NCI-H2171 (cell line): ENCODE measurements around the gene ALPL.
"Not testable (repeated sequence)": the region's sequence is repeated elsewhere in the genome, so short reads cannot be mapped to it uniquely, and the experiment has no call there.

ENCODE experiments used
- DNase-seq: peaks from one replicate; lab custom pipeline; 2025; lab: John Stamatoyannopoulos, UW

Gene ALPL

DNA sequence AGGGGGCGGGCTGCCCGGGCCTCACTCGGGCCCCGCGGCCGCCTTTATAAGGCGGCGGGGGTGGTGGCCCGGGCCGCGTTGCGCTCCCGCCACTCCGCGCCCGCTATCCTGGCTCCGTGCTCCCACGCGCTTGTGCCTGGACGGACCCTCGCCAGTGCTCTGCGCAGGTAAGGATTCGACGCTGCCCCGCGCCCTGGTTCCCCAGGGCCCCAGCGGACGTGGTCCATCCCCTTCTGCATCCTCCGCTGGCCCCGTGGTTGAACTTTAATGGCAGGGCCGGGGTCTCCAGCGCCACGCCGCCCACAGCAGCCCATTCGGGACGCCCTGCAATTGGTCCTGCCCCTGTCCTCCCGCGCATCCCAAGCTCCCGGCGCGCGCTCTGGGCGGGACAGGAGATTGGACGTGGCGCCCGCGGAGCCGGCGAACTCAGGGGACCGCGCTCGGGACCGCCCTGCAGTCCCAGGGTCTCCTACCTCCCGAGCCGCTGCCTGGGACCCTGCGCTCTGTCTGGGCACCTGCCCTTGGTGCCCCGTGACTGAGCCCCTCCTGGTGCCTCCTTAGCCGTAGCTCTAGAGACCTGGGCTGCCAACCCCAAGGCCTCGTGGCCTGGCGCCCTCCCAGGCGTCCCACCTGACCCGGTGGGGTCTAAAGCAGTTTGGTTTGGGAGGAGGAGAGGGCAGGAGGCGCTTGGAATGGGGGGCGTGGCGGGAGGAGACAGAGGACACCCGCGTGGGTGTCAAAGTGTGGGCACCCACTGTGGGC lies at the start of gene ALPL:
Gene ALPL (plus strand): TSS at position 73 of the 762 bp plus-strand sequence. CDS start 44,659 bp downstream, outside the sequence.
- DNase-seq = no peak

DNA sequence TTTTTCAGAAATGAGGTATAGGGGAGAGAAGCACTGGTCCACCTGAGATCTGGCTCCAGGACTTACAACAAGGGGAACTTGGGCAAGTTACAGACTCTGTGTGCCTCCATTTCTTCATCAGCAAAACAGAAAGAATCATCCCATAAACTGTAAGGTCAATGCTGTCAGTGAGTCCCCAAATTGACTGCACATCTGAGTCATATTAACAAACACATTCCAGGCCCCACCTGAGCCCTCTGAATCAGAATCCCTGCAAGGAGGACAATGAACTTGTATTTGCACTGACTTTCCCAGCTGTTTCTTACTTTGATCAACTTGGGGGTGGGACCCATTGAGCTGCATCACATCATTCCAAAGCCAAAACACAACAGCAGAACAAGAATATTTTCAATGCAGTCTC lies 44.1 kb upstream of the ALPL start:
- not testable (repeated sequence) for DNase-seq

- DNase-seq = not testable (repeated sequence)
These were observed 41.3 kb upstream of the ALPL start for GRCh38 chr1:21467946-21468345.

DNA sequence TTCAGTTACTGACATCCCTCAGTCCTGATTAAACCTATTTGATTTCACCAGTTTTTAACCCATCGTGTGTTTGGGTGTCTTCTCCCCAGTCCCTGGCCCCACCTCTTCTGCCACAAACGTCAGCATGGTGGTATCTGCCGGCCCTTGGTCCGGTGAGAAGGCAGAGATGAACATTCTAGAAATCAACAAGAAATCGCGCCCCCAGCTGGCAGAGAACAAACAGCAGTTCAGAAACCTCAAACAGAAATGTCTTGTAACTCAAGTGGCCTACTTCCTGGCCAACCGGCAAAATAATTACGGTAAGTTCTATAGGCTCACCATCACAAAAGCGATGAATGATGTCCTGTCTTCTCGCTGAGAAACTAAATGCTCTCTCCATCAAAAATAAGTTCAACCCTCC lies 40.6 kb upstream of the ALPL start:
- no peak for DNase-seq

- DNase-seq = no peak
These were observed 39.6 kb upstream of the ALPL start for GRCh38 chr1:21469581-21469980.

- DNase-seq = no peak
These were observed 36.4 kb upstream of the ALPL start for GRCh38 chr1:21472861-21473260.

DNA sequence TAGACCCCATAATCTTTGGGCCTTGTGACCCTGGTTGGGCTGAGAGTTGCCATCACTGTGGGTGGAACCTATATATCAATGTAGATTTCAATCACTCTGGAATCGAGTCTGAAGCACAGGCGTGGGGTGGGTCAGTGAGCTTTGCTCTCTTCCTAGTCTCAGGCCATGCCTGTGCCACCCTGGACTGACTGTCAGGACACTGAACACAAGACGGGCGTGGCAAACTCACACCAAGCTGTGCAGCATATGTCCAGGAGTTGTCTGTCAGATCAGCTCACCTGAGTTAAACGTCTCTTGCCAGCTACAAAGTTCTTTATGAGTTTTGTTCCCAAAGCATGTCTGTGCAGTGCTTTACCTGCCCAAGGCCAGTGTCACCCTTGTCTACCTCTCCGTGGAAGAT lies 30.9 kb upstream of the ALPL start:
- no peak for DNase-seq

- not testable (repeated sequence) for DNase-seq
These were observed 25.3 kb upstream of the ALPL start for GRCh38 chr1:21483881-21484280.

- DNase-seq = no peak
These were observed 20.1 kb upstream of the ALPL start for GRCh38 chr1:21489146-21489545.

GRCh38 chr1:21490774-21491487 lies 18.3 kb upstream of the ALPL start:
- DNase-seq = no peak

DNA sequence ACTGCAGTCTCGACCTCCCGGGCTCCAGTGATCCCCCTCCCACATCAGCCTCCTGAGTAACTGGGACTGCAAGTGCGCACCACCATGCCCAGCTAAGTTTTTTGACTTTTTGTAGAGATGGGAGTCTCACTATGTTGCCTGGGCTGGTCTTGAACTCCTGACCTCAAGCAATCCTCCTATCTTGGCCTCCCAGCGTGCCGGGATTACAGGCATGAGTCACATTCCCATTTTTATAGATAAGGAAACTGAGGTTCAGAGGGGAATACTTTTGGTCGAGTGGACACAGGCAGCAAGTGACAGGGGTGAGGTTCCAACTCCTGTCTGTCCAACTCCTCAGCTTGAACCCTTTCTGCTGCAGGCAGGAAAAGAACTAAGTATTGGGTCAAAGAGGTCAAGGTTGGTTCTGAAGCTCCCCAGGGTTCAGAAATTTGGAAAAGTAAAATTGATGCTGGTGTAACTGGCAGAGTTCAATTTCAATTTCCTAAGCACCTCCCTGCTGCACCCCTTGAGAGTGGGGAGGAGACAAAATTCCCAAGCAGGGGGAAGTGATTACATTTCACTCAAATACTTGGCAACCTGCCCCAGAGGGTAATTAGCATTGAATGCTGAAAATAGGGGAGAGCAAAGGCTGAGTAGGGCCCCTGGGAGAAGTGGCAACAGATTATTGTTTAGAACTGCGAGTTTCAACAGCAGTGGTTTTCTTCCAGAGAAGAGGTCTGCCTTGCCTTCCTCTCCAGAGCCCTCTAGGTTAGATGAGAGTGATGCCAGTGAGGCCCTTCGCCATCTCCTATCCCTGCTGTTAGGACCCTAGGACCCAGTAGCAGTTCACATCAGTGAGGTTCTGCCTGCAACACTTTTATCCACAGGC lies 17.5 kb upstream of the ALPL start:
- DNase-seq = peak; percentile 94

GRCh38 chr1:21492356-21492625 lies 16.9 kb upstream of the ALPL start:
- DNase-seq = peak; percentile 21

GRCh38 chr1:21494196-21494595 lies 15.0 kb upstream of the ALPL start:
- no peak for DNase-seq

DNA sequence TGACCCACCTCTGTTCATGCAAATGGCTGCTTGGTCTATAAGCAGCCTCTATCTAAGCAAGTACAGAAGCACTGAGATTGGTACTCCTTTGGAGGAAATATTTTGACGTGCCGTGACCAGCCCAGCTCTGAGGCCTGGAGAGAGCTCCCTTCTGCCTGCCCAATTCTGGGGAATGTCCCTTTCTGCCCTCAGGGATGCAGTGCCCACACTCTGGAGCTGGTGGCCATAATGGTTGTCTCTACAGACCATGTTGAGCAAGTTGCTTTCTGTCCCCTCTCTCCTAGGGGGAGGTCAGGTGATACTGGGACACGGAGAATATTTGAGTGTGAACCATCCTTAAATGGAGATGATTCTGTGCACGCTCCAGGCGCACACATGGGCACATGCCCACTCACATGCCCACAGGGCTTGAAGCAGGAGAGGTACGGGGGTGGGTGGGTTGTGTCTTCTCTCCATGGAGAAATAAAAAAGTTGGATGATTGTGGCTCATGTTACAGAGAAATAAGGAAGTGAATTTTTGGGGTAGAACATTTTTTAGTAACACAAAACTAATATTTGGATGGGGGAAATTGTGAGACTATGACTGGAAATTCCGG lies 13.9 kb upstream of the ALPL start:
- DNase-seq = no peak

GRCh38 chr1:21496063-21496462 lies 13.2 kb upstream of the ALPL start:
- no peak for DNase-seq

DNA sequence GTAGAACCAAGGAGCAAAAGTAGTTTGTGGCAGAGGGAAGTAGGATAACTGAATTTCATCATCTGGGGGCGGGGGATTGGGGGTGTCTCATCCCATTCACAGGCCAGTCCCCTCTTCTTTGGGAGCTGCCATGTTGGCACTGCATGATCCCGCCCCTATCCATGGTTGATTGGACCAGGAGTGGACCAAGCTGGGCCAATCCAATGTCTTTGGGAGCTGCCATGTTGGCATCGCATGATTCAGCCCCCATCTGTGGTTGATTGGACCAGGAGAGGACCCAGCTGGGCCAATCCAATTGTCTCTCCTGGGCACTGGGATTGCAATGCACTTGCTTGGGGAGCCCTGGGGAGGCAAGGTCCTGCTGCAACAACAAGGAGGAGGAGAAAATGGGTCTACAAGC lies 12.3 kb upstream of the ALPL start:
- DNase-seq = no peak

DNA sequence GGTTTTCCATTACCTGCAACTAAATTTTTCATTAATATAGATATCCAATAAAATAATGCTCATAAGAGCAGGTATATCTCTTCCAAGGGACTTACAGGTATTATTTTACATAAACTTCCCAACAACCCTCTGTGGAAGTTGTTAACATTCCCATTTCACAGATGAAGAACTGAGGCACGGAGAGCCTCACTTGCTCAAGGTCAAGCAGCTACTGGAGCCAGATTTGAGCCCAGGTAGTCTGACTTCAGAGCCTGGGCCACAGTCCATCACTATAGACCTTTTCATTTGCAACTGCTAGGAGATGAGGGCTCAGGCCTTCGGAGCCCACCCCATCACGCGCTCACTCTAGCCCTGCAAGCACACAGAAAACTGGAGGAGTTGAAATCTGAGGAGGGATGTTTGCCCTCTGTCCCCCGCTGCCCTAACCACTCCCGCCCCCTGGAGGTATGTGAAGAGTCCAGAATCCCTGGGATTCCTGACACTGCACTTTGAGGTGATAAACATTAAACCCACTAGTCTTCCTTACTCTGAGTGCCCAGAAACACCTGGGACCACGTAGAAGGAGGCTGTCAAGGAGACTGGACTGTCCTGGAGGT lies 11.7 kb upstream of the ALPL start:
- DNase-seq = no peak

- DNase-seq = no peak
These were observed 9.8 kb upstream of the ALPL start for GRCh38 chr1:21499283-21499950.

DNA sequence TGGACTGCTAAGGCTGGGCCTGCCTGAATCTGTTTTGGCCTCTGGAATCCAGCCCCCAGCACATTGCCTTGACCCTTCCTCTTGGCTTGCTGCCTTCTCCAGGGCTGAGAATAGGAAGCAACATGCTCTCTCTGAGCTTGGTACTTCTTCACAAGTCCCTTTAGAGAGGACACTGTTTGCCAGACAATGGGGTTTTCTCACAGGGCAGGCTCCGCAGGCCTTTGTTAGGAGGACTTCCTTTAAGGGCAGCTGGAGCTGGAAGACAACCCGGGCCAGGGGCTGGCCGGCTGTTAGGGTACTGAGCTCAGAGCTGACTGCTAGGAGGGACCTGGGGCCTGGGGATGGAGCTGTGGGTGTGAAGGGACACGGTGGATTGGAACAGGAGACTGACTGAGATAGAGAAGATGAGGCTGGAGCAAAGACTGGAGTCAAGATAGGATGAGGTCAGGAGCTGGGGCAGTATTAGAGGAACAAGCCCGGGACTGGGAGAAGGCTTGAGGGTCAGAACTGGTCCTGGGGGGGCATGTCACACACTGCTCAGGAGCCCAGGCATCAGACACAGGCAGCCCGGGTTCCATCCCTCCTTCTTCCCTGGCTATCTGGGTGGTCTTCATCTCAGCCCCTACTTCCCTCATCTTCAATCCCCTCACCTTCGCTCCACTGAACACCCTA lies 5.4 kb upstream of the ALPL start:
- no peak for DNase-seq

GRCh38 chr1:21506804-21507203 lies 2.4 kb upstream of the ALPL start:
- no peak for DNase-seq
